Keratinocyte (primary cell): ENCODE results near the gene ANXA1. TPM values are rescaled to one million over a fixed set of nuclear protein-coding genes. Genes with fewer than 3 reads are reported as not detected.

Source experiments
- DNase-seq: peaks from one replicate; pipeline ENCODE4 v3.0.0-alpha.2; 2011; ENCODE audit warnings: low read depth, missing footprints, low spot score
- FAIRE-seq: peaks from 2 replicates; lab custom pipeline; 2011; peaks lifted over from hg19 to GRCh38; lab: Jason Lieb, UNC
- H2AFZ ChIP-seq: 2 replicates; pipeline ENCODE4 v1.6.0; 2012; ENCODE audit warnings: low read length, control low read depth, inconsistent platforms; ENCODE audit not compliant: control insufficient read depth
- H3K27ac ChIP-seq: 2 replicates; pipeline ENCODE4 v1.5.1; 2011; ENCODE audit warnings: low read length; ENCODE audit not compliant: control insufficient read depth, insufficient read depth
- H3K27me3 ChIP-seq: 3 replicates; pipeline ENCODE4 v1.6.0; 2011; ENCODE audit warnings: low read length; ENCODE audit not compliant: control insufficient read depth, insufficient read depth; ENCODE audit errors: extremely low read depth
- H3K36me3 ChIP-seq, 2 experiments: 2 replicates in 1 of 2; 3 replicates in 1 of 2; pipeline ENCODE4 v1.5.1; 2011; ENCODE audit warnings: low read length in 2 of 2, mild to moderate bottlenecking in 1 of 2; ENCODE audit not compliant: control insufficient read depth in 2 of 2, insufficient read depth in 2 of 2; ENCODE audit errors: extremely low read depth in 1 of 2
- H3K4me1 ChIP-seq: 3 replicates; pipeline ENCODE4 v1.5.1; 2011; ENCODE audit warnings: low read length; ENCODE audit not compliant: control insufficient read depth, insufficient read depth; ENCODE audit errors: extremely low read depth
- H3K4me2 ChIP-seq: 3 replicates; pipeline ENCODE4 v1.6.0; 2011; ENCODE audit warnings: low read depth, low read length; ENCODE audit not compliant: control insufficient read depth, insufficient read depth; ENCODE audit errors: extremely low read depth
- H3K4me3 ChIP-seq, 3 experiments: fragments of 200-600 bp in 1 of 3; sonication (generic) in 1 of 3; 2 replicates in 2 of 3; 3 replicates in 1 of 3; pipeline ENCODE4 v1.5.1; 2011 to 2016; ENCODE audit warnings: low read length in 3 of 3, mild to moderate bottlenecking in 3 of 3, control low read depth in 2 of 3, inconsistent platforms in 1 of 3, low read depth in 1 of 3, mixed read lengths in 1 of 3, mixed run types in 1 of 3, moderate library complexity in 1 of 3; ENCODE audit not compliant: control insufficient read depth in 2 of 3, insufficient read depth in 2 of 3; ENCODE audit errors: extremely low read depth in 1 of 3
- H3K79me2 ChIP-seq: 2 replicates; pipeline ENCODE4 v1.6.0; 2012; ENCODE audit warnings: low read length; ENCODE audit not compliant: control insufficient read depth, insufficient read depth
- H3K9ac ChIP-seq: 3 replicates; pipeline ENCODE4 v1.6.0; 2011; ENCODE audit warnings: low read length; ENCODE audit not compliant: control insufficient read depth, insufficient read depth; ENCODE audit errors: extremely low read depth
- H3K9me1 ChIP-seq: 3 replicates; pipeline ENCODE4 v1.6.0; 2011; ENCODE audit warnings: low read length; ENCODE audit not compliant: control insufficient read depth, insufficient read depth; ENCODE audit errors: extremely low read depth
- H3K9me3 ChIP-seq: 2 replicates; pipeline ENCODE4 v1.5.1; 2012; ENCODE audit warnings: low read depth, low read length; ENCODE audit not compliant: control insufficient read depth
- H4K20me1 ChIP-seq: 3 replicates; pipeline ENCODE4 v1.6.0; 2011; ENCODE audit warnings: low read length; ENCODE audit not compliant: control insufficient read depth, insufficient read depth; ENCODE audit errors: extremely low read depth
- CTCF ChIP-seq, 3 experiments: IDR thresholded peaks in 1 of 3; conservative IDR thresholded peaks in 1 of 3; optimal IDR thresholded peaks in 1 of 3; 2 replicates in 2 of 3; 3 replicates in 1 of 3; pipeline versions ENCODE3 to v1.5.1; 2011; ENCODE audit warnings: low read length in 3 of 3, mild to moderate bottlenecking in 3 of 3, moderate library complexity in 2 of 3, control low read depth in 1 of 3, inconsistent platforms in 1 of 3; ENCODE audit not compliant: insufficient read depth in 2 of 3; ENCODE audit errors: extremely low read depth in 1 of 3
- EZH2 ChIP-seq: IDR thresholded peaks from one replicate; pipeline ENCODE4 v1.6.1; 2012; ENCODE audit warnings: inconsistent platforms, mild to moderate bottlenecking, low read length, moderate library complexity
- dilution Hi-C: fragments of 300-500 bp; cut with MboI; formaldehyde crosslinking; loops from one replicate; pipeline ENCODE4 v1.7.0; 2020; ENCODE audit warnings: low sequenced_read_pairs; ENCODE audit not compliant: extremely low pct_ligation_motif_present
- polyA plus RNA-seq, 5 experiments: library from polyadenylated mRNA; depleted of rRNA in 3 of 5; stranded (reverse) in 3 of 5; stranded (forward) in 1 of 5; unstranded in 1 of 5; fragments of >200 nt; gene quantifications; 1 replicate in 1 of 5; 2 replicates in 3 of 5; 3 replicates in 1 of 5; pipeline versions ENCODE4 v1.2.1 to v1.2.3, GENCODE V29; 2011 to 2012; ENCODE audit warnings: missing spikeins in 2 of 5, low read depth in 1 of 5, low replicate concordance in 1 of 5

Gene ANXA1
- polyA plus RNA-seq, 1 donor (not counting 4 experiments of a cell fraction or from before 2014, with no cell fraction given), result 1,449 TPM

GRCh38 chr9:73146111-73146815, 5.4 kb upstream of the ANXA1 start:
- no peak for FAIRE-seq
- DNase-seq, result no peak
- dilution Hi-C loops, result no loop called here
- Histone ChIP-seq H3K79me2 (no peaks in the 10 kb centered on the region), H3K9me3 (no peaks in the 10 kb centered on the region), H3K27me3 (no peaks in the 10 kb centered on the region), H3K9ac (no peak overlapping the region), H3K36me3 (no peaks in the 10 kb centered on the region), H3K9me1 (no peaks in the 10 kb centered on the region), H3K4me2 (no peak overlapping the region), H4K20me1 (no peaks in the 10 kb centered on the region), H2AFZ (no peak overlapping the region), H3K4me1 (peaks cover 53% of the 10 kb centered on the region), H3K27ac (no peak overlapping the region), H3K4me3 (no peak overlapping the region)
- TF ChIP-seq EZH2 (no peak), CTCF (optimal IDR thresholded peaks at IDR 0.05 in 1 of 3, IDR thresholded peaks at IDR 0.05 in 1 of 3, conservative IDR thresholded peaks at IDR 0.05 in 1 of 3; ENCODE audit: extremely low read depth in 1 of 3, insufficient read depth in 2 of 3, low read length in 3 of 3) (no peak)

GRCh38 chr9:73148447-73148937, 3.2 kb upstream of the ANXA1 start:
- H3K9me1 ChIP-seq, result no peaks in the 10 kb centered on the region
- no peak overlapping the region for H3K4me3 ChIP-seq
- H4K20me1 ChIP-seq, result no peaks in the 10 kb centered on the region
- TF ChIP-seq EZH2, result no peak
- TF ChIP-seq CTCF (optimal IDR thresholded peaks at IDR 0.05 in 1 of 3, IDR thresholded peaks at IDR 0.05 in 1 of 3, conservative IDR thresholded peaks at IDR 0.05 in 1 of 3; ENCODE audit: extremely low read depth in 1 of 3, insufficient read depth in 2 of 3, low read length in 3 of 3), result no peak
- dilution Hi-C loops, result no loop called here
- H3K27me3 ChIP-seq, result no peaks in the 10 kb centered on the region
- H3K36me3 ChIP-seq, result no peaks in the 10 kb centered on the region
- DNase-seq (no peak), FAIRE-seq (no peak)
- no peaks in the 10 kb centered on the region for H3K9me3 ChIP-seq
- no peak overlapping the region for H2AFZ ChIP-seq
- peak overlapping the region; percentile 72 for H3K9ac ChIP-seq
- peaks cover 50% of the 10 kb centered on the region for H3K4me1 ChIP-seq
- H3K4me2 ChIP-seq, result peak overlapping the region; percentile 87
- peak overlapping the region; percentile 97 for H3K27ac ChIP-seq
- H3K79me2 ChIP-seq, result peaks cover 17% of the 10 kb centered on the region
